ENCODE data around the gene GLI3. TPM values are rescaled to one million over a fixed set of nuclear protein-coding genes. Genes with fewer than 3 reads are reported as not detected.
A peak's percentile ranks its signal among the peaks of the same experiment; 100 is the strongest.

GLI3 gene
- polyA plus RNA-seq, 1 donor, result 13.6 TPM

DNA sequence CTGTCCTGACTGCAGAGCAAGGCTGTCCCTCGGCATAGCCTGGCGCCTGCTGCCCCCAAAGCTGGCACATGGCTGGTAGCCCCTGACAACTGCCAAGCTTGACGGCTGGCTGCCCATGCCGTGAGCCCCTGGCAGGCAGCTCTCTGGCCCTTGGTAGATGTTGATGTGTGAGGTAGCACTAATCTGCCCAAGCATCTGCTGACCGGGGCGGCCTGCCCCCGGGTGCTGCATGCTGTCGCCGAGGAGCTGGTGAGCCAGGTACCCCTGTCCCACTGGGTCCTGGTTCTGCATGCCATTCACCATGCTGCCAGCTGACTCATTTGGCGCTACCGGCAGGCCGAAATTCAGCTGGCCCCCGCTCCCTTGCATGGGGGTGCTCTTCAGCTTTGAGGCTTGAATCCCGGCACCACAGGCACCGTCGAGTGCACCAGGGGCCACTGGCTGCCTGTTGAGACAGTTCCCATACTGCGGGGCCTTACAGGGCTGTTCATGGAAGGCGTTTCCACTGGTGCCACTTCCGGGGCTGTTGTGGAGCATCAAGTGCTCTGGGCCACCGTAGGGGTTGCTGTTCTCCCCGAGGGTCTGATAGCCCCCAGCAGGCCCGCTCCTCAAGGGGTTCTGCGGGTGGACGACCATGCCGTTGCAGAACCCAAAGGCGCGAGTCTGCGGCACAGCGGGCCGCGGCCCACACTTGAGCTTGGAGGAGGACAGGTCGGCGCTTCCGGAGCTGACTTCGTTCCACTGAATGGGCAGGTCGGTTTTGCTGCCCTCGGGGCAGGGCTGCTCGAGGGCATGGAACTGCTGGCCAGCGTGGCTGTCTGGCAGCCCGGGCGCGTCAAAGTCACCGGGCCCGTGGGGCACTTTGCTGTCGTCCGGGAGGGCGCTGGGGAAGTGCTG is 271.9 kb downstream of the GLI3 start:
- DNase-seq, result no peak

DNA sequence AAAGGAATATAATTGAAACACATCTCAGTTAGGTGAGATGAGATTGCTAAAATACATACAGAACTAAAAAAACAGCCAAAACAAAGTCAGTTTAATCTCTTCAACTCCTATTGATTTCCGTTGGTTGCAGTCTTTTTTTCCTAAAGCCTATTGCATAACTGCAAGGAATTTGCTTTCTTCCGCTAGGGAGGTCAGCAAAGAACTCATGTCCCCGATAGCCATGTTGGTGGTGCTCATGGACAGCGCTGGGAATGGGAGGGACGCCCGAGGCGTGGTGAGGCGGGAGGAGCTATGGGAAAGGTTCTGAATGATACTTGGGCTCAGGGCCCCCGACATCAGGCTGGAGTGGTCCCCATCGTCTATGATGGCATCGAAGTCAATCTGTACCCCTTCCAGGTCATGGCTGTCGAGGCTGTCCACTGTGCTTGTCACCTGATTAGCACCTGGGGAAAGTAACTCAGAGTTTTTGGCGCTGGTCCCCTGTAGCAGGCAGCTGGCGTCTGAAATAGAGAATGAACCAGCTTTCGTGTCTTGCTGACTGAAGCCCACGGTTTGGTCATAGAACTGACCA is 272.7 kb downstream of the GLI3 start:
- DNase-seq, result no peak

DNA sequence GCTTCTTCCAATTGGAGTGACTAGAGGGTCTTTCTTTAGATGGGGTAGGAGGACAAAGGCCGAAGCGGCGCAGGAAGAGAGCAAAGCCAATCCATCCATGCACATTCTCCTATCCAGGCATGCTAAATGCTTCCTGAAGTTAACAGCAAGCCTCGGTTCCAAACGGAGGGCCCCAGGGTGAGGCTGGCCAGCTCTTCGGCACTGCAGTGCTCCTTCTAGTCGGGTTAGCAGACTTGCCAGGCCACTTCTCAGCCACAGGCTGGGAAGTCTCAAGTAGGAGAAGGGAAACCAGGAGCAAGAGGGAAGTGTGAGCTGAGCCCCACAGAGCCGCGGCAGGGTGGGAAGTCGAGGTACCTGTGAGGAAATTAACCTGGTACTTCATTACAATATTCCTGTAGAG is 280.3 kb downstream of the GLI3 start:
- DNase-seq, result no peak

DNA sequence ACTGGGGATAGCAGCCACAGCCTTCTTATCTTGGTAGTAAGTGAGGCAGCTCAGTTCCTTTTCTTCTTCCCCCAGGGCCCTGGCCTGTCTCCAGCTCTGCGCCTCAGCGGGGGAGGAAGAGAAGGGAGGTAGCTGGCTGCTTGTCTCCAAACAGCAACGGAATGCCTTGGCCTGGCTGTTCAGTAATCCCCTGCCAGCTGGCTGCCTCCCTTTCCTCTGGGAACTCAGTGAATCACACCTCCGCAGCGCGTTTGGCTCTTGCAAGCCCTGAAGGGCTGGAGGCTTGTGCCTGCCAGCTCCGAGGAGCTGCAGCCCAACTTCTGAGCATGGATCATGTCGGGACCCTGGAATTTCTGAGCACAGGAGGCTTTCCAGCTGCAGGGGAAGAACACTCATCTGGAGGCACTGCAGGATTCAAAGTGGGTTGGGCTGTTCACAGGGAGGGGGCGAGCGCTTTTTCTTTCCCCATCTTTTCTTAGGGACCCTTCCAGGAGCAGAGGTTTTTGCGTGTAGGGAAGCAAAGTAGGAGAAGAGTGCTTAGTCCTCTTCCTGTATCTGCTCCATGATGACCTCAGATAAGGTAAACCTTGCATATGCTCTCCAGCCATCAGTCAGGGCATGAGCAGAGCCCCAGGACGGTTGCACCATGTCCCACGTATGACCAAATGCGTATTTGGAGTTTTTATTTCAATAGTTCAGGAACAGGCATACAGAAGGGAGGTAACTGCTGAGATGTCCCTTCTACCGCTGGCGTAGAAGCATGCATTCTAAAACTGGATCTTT is 280.9 kb downstream of the GLI3 start:
- peak; percentile 87 for DNase-seq

DNA sequence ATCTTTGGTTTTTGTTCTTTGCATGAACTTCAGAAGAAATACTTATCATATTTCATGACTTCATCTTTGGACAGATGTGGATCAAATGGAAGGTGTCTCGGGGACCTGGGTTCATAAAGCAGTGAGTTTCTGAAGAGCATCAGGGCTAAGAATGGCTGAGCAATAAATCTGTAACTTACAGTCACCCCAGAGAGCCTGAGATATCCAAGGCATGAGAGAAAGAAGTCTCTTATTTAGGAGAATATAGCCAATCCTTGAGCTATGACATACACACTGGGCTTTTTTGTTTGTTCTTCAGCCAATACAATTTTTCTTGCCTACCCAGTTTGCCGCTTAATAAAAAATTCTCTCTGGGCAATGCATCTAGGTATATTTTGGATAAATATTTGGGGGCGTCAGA is 281.6 kb downstream of the GLI3 start:
- no peak for DNase-seq

DNA sequence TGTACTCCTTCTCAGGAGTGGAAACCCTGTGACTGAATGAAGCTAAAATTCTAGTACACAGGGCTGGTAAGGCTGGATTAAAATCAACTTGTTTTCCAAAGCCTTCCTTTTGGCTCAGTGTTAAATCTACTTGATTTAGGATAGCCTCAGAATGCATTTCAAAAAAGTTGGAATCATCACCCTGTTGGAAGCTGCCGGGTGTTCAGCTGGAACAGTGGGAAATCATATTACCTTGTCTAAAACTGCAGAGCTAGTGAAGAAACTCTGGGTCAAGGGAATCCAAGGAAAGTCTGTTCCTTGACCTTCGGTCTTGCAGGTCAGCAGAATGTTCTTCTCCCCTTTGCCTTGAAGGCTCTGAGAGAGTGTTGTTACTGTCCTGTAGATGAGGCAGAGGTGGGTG is 282.0 kb downstream of the GLI3 start:
- DNase-seq, result no peak

DNA sequence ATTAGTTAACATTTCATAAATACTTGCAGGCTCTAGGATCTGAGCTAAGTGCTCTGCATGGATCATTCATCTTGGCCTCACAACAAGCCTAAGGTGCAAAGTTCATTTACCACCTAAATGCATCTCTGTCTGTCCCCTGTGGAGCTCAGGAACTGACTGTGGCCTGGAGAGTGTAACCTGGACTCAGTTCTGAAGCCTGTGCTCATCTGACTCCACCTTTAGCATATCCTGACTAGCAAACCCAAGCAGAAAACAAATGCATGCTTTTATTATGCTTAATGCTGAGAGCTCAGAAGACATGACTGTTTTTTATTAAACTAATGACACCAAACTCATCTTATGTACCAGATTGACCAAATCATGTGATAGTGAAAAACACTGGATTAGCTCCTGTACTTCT is 288.5 kb downstream of the GLI3 start:
- DNase-seq, result no peak

DNA sequence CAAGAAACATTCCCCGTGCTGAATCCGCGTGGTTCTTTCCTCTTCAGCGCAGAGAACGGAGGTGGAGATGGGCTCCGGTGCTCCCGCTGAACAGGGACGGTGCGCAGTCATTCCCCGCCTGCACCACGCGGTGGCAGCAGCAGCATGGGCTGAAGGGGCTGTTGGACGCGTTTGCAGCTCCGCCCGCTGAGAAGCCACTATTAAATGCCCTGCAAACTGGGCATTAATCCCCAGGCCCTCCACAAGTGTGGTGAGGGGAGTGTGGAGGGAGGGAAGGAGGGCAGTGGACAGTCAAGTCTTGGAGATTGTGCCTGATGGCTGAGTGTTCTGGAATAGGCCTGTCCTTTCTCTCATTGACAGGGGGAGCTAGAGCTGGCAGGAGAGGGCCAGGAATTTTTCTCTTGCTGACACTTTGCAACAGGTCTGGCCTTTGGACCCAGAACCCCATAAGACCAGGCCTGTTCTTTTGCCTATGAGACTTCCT is 293.9 kb downstream of the GLI3 start:
- peak; percentile 87 for DNase-seq

DNA sequence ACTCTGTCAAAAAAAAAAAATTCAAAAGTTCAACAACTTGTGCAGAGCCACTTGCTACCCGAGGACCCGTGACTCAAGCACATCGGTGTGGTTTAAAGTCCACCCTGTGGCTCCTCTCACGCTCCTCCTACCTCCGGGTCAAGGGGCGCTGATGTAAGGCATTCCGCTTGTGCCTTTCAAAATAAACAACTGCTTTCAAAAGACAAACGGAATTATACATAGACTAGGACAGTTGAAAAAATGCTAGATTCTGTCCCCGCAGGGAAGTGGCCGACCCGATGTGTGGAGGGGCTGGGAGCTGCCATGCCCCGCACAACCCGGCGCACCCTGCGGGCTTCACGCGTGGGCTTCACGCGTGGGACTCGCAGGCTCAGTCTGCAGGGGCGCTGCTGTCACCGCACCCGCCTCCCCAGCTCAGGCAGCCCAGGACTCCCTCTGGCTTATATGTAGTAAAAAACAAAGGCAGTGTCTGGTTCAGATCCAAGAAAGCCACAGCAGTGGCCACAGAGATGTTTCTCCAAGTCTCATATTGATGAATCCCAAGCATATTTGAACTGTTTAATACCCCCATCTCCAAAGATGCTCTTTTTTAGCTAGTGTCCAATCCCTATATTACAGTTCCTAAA is 294.4 kb downstream of the GLI3 start:
- no peak for DNase-seq

DNA sequence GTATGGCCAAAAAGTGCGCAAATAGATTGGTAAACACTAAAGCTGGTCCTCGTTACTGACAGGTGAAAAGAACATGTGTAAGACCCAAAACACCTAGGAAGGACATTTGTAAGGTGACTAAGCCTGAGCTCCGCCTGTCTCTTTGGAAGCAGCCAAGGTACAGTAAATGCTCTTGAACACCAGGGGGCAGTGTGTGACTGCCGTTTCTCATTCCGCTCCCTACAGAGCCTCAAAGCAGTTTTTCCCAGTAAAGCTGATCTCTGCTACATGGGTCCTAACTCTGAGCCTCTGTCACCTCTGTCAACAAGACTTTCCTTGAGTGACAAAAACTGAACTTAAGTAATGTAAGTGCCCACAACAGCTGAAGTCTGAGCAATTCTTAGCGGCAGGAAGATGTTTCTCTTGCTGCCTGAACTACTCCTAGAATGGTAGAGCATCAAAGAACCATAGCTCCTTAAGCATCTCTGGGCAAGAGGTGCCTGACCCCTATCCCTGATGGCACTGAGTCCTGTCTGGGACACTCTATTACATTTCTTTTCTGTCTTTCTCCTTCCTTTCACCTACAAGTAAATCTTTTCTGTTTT is 296.2 kb downstream of the GLI3 start:
- peak; percentile 83 for DNase-seq

DNA sequence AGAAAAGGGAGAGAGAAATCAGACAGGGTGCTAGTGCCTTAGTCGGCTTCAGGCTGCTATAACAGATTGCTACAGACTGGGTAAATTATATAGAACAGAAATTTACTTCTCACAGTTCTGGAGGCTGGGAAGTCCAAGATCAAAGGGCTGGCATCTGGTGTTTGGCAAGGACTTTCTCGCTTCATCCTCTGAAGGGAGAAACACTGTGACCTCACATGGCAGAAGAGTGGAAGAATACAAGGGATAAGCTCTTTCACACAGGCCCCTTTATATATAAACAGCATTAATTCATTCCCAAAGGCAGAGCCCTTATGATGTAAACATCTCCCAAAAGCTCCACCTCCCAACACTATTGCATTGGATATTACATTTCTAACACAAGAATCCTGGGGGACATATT is 298.6 kb downstream of the GLI3 start:
- DNase-seq, result no peak

DNA sequence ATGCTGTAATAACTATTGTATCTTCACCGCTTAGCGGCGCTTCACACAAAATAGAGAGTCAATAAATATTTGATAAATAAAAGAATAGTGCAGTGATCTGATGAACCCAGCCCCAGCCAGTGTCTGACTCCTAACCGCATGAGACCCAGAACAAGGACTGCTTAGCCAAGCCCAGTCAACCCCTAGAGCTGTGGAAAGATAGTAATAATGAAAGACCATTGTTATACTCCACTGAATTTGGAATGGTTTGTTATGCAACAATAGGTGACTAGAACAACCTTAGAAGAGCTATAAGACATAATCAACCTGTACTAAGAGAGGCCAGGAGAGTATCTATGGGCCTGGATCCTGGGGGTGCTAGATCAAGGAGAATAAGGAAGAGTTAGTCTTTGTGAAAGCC is 303.6 kb downstream of the GLI3 start:
- DNase-seq, result no peak

DNA sequence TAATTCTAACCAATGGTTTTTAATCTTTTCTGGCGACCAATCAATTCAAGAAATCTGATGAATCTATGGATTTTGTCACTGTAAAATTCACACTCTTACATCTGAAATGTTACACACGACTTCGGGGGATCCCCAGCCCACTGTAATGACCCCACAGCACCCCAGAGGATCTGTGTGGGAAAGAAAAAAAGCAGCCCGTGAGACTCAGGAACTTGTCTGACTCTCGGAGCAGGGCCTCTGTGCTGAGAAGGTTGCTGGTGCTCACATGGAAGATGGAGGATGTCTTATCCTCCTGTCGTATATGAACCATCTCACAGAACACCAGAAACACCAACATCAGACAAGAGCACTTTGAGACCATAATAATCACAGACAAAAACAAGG is 305.8 kb downstream of the GLI3 start:
- no peak for DNase-seq

DNA sequence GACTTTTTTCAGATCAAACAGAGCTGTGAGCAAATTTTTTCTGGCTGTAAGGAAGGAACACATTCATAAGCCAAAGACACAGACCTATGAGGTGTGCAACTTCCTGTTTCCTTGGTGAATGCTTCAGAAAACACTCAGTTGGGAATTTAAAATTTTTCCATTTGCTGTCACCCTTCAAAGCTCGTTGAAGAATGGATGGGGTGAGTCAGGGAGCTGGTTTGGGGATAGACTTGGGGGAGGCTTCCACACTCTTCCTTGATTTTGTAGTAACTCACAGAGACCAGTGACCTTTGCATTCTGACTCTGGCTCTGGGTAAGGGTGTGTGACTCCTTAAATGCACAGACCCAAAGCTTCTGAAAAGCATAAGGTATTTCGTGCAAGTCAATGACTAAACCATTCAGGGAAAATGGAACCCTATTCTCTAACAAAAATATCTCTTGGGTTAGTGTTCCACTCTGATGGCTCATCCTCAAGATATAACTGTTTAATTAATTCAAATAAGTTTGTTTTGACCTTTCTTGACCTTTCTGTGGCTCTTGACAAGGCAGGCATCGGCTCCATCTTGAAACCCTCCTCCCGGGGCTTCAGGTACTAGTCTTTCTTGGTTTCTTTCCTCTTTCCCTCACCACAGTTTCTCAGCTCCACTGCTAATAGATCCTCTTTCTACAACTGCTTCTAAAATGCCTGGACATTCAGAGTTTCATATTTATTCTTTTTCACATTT is 306.3 kb downstream of the GLI3 start:
- DNase-seq, result no peak

DNA sequence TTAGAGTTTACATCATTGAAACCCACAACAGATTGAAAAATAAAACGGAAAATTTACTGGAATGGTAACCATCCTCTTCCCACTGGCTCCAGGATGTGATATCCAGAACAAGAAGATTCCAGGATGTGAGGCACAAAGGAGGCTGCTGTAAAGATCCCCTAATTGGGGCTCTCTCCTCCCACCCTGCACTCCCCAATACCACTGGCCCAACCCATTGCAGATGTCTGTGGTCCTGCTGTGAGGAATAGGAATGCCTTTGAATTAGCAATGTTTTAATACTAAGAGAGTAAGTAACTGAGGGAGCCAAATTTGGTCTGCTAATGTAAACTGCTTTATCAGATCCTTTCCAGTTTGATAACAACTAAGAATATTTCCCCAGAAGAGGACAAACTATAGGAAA is 308.2 kb downstream of the GLI3 start:
- no peak for DNase-seq

DNA sequence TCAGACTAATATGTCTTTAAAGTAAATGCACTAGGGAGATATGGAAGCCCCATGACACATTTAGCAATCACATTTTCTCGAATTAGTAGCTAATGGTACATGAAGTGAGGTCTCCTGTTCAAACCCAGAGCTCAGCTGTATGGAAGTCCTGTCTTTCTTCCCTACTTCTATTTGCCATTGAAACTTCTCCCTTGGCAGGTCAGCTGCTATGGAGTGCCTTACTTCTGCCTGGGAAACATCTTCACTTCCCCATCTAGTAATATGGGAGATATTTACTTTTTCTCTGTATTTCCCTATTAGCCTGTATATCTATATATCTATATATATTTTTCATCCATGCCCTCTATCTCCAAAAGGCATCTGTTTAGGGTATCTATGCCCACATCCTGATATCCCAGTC is 308.8 kb downstream of the GLI3 start:
- no peak for DNase-seq

DNA sequence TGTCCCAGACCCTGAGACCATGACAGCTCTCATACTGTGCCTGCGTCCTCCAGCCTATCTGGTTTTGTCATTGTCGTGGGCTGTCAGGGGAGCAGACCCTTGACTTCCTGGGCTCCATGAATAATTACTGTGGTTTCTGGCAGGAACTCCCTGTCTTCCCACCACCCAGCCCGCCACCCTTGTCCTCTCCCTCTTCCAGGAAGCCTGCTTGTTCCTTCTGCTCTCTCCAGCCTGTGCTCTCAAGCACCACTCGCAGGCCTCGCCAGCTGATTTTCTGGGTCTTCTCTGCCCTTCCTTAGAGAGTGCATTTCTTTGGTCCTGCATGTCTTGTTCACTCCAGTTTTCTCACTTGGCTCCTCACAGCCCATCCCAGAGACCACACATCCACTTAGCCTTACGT is 309.6 kb downstream of the GLI3 start:
- DNase-seq, result no peak

DNA sequence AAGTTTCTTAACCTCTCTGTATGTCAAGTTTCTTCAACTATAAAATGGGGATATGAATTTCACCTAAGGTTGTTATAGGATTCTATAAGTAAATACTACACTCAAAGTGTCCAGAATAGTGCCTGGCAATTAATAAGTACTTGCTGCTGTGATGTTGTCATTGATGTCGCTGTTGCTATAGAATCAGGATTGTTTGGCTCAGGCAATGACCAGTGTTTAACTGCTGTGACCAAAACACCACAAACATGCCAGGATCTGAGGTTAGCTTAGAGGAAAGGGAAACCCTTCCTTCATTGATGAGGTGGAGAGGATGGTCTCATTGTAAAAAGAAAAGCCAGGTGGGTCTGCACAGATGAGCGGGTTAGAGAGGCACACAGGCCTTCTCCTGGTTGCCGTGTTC is 311.1 kb downstream of the GLI3 start:
- no peak for DNase-seq

DNA sequence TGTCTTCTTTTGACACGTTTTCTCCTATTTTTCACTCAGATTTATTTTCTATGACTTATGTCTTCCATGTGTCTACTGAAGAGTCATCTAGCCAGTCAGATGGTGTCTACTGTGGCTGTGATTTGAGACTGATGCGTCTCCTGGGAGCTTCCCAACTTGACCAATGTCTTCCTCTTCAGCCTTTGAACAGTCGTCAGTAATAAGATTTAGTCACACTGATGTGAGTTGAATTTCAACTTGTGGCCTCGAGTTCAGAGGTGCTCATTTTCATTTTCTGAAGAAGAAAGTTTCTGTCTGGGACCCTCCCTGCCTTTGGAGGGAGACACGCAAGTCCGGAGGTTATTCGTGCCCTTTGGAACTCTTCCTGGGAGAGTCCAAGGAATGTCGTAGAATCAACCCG is 312.2 kb downstream of the GLI3 start:
- DNase-seq, result no peak

DNA sequence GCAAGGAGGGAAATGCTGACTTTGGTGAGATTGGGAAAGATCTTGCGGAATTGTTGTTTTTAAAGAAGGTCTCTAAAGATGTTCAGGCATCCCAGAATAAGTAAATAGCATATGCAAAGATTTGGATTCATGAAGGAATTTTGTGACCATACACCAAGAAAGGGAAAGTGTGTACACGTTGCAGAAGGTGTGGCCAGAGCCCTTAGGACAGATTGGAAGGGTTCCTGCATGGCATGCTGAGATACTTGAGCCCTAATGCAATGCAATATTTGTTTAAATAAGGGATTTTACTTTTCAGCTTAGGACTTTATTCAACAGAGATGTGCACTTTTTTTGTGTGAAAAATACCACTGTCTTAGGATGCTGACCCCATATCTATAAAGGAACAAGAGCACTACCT is 314.6 kb downstream of the GLI3 start:
- DNase-seq, result no peak

DNA sequence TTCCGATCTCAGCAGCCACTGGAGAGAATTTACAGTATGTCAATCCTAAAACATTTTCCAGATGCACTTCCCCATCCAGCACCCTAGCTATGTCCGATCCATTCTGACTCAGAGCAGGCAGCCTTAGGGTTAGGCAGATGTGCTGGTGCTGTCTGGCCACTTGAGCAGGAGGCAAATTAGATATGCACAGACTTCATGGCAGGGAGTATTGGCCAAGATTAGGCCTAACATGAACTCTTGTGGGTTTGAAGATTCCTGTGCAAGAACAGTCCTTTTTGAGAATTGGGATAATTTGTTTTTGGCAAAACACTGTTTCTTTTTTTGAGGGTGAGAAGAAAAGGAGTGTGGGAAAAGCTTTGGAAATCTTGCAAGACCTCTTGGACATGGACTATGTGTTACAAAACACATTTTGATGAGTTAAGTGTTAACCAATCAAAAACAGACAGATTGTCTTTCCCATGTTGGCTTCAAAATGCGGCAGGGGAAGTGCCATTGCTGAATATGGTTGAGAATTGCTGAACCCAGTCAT is 315.5 kb downstream of the GLI3 start:
- DNase-seq, result no peak

DNA sequence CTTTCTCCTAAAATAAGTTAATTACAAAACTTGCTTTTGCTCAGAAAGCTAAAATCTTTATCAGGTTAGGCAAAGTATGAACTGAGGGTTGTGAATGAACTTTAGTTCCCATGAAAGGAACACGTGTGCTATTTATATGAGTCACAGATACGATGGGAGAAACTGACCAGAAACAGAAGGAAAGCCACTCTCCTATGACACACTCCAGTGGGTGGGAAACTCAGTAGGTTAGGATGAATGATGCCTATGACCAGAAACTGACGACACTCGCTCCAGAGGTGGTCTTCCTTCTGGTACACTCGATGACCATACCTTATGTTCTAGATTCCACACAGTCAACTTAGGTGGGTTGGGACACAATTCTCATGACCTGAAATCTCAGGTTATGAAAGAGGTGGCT is 318.4 kb downstream of the GLI3 start:
- DNase-seq, result no peak
